Measurements from ENCODE around the gene ZNF865.

- no peak for TF ChIP-seq MAX (CRISPR knock-in tag; IDR thresholded peaks at IDR 0.05)
- TF ChIP-seq CTCF (IDR thresholded peaks at IDR 0.05), result no peak
- no peak for TF ChIP-seq JUN (CRISPR knock-in tag; IDR thresholded peaks at IDR 0.05)
- TF ChIP-seq IRF1 (CRISPR knock-in tag; IDR thresholded peaks at IDR 0.05), result no peak
- no peak for TF ChIP-seq GTF2I (CRISPR knock-in tag; conservative IDR thresholded peaks at IDR 0.05)
- no peak for TF ChIP-seq IRF2 (CRISPR knock-in tag; IDR thresholded peaks at IDR 0.05; ENCODE audit: borderline replicate concordance, low read depth)
- TF ChIP-seq, protein P1, sequence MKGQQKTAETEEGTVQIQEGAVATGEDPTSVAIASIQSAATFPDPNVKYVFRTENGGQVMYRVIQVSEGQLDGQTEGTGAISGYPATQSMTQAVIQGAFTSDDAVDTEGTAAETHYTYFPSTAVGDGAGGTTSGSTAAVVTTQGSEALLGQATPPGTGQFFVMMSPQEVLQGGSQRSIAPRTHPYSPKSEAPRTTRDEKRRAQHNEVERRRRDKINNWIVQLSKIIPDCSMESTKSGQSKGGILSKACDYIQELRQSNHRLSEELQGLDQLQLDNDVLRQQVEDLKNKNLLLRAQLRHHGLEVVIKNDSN (CRISPR knock-in tag; IDR thresholded peaks at IDR 0.05), result no peak
Observed at GRCh38 chr19:55584871-55585270, 20.6 kb upstream of the ZNF865 start.
